IMR-90 (cell line): ENCODE results near the gene REC114. TPM values are rescaled to one million over a fixed set of nuclear protein-coding genes. Genes with fewer than 3 reads are reported as not detected.

ENCODE experiments used
- ATAC-seq: fragments of 200-7000 bp; cut with Tn5 transposase; 2 replicates; pipeline ENCODE4 v1.9.1; 2020; ENCODE audit warnings: low read depth, mild to moderate bottlenecking, moderate library complexity
- BruUV-seq: library from RNA; stranded (reverse); fragments of 400-500 nt; replicated peaks from 2 replicates; lab custom pipeline; 2021; lab: Mats Ljungman, UMichigan
- CTCF ChIA-PET: fragments of 300-600 bp; formaldehyde crosslinking; extraction: SDS; loops from one replicate; lab custom pipeline; 2021; ENCODE audit warnings: antibody characterized with exemption; lab: Yijun Ruan, JAX
- POLR2A ChIA-PET: fragments of 300-600 bp; sonication (Branson Sonifier 250); formaldehyde crosslinking; loops from one replicate; lab custom pipeline; 2022; ENCODE audit warnings: antibody characterized with exemption; ENCODE audit not compliant: unreplicated experiment; lab: Charles Lee
- DNase-seq: peaks from one replicate; pipeline ENCODE4 v3.0.0; 2013
- H2AFZ ChIP-seq: replicated peaks from 2 replicates; pipeline ENCODE3; 2013; ENCODE audit warnings: low read length, mild to moderate bottlenecking; ENCODE audit not compliant: poor library complexity
- H2AK5ac ChIP-seq: 2 replicates; pipeline ENCODE4 v1.6.1; 2013; ENCODE audit warnings: low read depth, low read length, inconsistent platforms
- H2AK9ac ChIP-seq: replicated peaks from 2 replicates; pipeline ENCODE3; 2013; ENCODE audit warnings: mild to moderate bottlenecking, low read depth, low read length, moderate library complexity; ENCODE audit not compliant: poor library complexity
- H2BK120ac ChIP-seq: 2 replicates; pipeline ENCODE4 v1.6.1; 2013; ENCODE audit warnings: low read depth, low read length, inconsistent platforms
- H2BK15ac ChIP-seq: 3 replicates; pipeline ENCODE4 v1.6.1; 2013; ENCODE audit warnings: low read depth, low read length, inconsistent platforms
- H2BK20ac ChIP-seq: 2 replicates; pipeline ENCODE4 v1.6.1; 2013; ENCODE audit warnings: low read depth, mild to moderate bottlenecking, inconsistent platforms, low read length, moderate library complexity
- H2BK5ac ChIP-seq: 2 replicates; pipeline ENCODE4 v1.6.1; 2013; ENCODE audit warnings: mild to moderate bottlenecking, low read depth, low read length, inconsistent platforms; ENCODE audit not compliant: poor library complexity, severe bottlenecking
- H3K14ac ChIP-seq: replicated peaks from 2 replicates; pipeline ENCODE4 v1.6.1; 2013; ENCODE audit warnings: low read depth, low read length, inconsistent platforms
- H3K18ac ChIP-seq: 2 replicates; pipeline ENCODE4 v1.6.1; 2013; ENCODE audit warnings: low read depth, low read length, control low read depth
- H3K23ac ChIP-seq: 2 replicates; pipeline ENCODE4 v1.6.1; 2013; ENCODE audit warnings: low read depth, low read length, inconsistent platforms
- H3K27ac ChIP-seq: 2 replicates; pipeline ENCODE4 v1.5.1; 2013; ENCODE audit warnings: mild to moderate bottlenecking, control low read depth, low read length; ENCODE audit not compliant: insufficient read depth
- H3K27me3 ChIP-seq: 2 replicates; pipeline ENCODE4 v1.6.1; 2013; ENCODE audit warnings: low read length; ENCODE audit not compliant: control insufficient read depth, insufficient read depth
- H3K36me3 ChIP-seq: 2 replicates; pipeline ENCODE4 v1.6.1; 2013; ENCODE audit warnings: low read length, mixed read lengths; ENCODE audit not compliant: control insufficient read depth, insufficient read depth
- H3K4ac ChIP-seq: 2 replicates; pipeline ENCODE4 v1.6.1; 2013; ENCODE audit warnings: low read depth, low read length, inconsistent platforms
- H3K4me1 ChIP-seq: 2 replicates; pipeline ENCODE4 v1.6.1; 2013; ENCODE audit warnings: low read length, mixed read lengths; ENCODE audit not compliant: control insufficient read depth, insufficient read depth
- H3K4me2 ChIP-seq: 2 replicates; pipeline ENCODE4 v1.6.1; 2013; ENCODE audit warnings: low read depth, mild to moderate bottlenecking, control low read depth, low read length, moderate library complexity
- H3K4me3 ChIP-seq: 2 replicates; pipeline ENCODE4 v1.5.1; 2013; ENCODE audit warnings: low read depth, mild to moderate bottlenecking, control low read depth, low read length, moderate library complexity; ENCODE audit not compliant: insufficient read depth
- H3K56ac ChIP-seq: 2 replicates; pipeline ENCODE4 v1.6.1; 2013; ENCODE audit warnings: low read length, inconsistent platforms; ENCODE audit not compliant: insufficient read depth; ENCODE audit errors: extremely low read depth
- H3K79me1 ChIP-seq, 2 experiments: 2 replicates each; pipeline ENCODE4 v1.6.1; 2013; ENCODE audit warnings: low read length in 2 of 2, inconsistent platforms in 1 of 2, low read depth in 1 of 2
- H3K9ac ChIP-seq: 2 replicates; pipeline ENCODE4 v1.6.1; 2013; ENCODE audit warnings: low read depth, low read length, control low read depth
- H3K9me1 ChIP-seq: 2 replicates; pipeline ENCODE4 v1.6.1; 2013; ENCODE audit warnings: low read length, inconsistent platforms; ENCODE audit not compliant: insufficient read depth
- H3K9me3 ChIP-seq: 2 replicates; pipeline ENCODE4 v1.6.1; 2013; ENCODE audit warnings: low read length; ENCODE audit not compliant: control insufficient read depth, insufficient read depth
- H4K20me1 ChIP-seq: 2 replicates; pipeline ENCODE4 v1.6.1; 2013; ENCODE audit warnings: low read length, inconsistent platforms; ENCODE audit not compliant: insufficient read depth
- H4K5ac ChIP-seq: 2 replicates; pipeline ENCODE4 v1.6.1; 2013; ENCODE audit warnings: mild to moderate bottlenecking, low read depth, low read length, control low read depth
- H4K8ac ChIP-seq, 2 experiments: 2 replicates each; pipeline ENCODE4 v1.6.1; 2013; ENCODE audit warnings: low read depth in 2 of 2, low read length in 2 of 2, control low read depth in 1 of 2, inconsistent platforms in 1 of 2
- H4K91ac ChIP-seq: 2 replicates; pipeline ENCODE4 v1.6.1; 2013; ENCODE audit warnings: low read depth, low read length, inconsistent platforms; ENCODE audit not compliant: insufficient read depth
- MXI1 ChIP-seq: IDR thresholded peaks from 2 replicates; pipeline ENCODE4 v1.6.1; 2012; ENCODE audit warnings: low read depth, mild to moderate bottlenecking, low read length, moderate library complexity, borderline replicate concordance
- NFE2L2 ChIP-seq: fragments of 150-350 bp; IDR thresholded peaks from 2 replicates; pipeline ENCODE4 v1.6.1; 2016; ENCODE audit warnings: low read depth, mild to moderate bottlenecking, low read length
- POLR2A ChIP-seq: IDR thresholded peaks from 2 replicates; pipeline ENCODE4 v1.6.1; 2012; ENCODE audit warnings: mild to moderate bottlenecking, low read depth, low read length
- RAD21 ChIP-seq: IDR thresholded peaks from 2 replicates; pipeline ENCODE4 v1.6.1; 2012; ENCODE audit warnings: low read length, improper control_type of control experiment
- RFX5 ChIP-seq: IDR thresholded peaks from 2 replicates; pipeline ENCODE4 v1.8.0; 2012; ENCODE audit warnings: low read depth, mild to moderate bottlenecking, low read length, moderate library complexity
- SMC3 ChIP-seq: fragments of 150-350 bp; IDR thresholded peaks from 2 replicates; pipeline ENCODE4 v1.6.1; 2016; ENCODE audit warnings: low read depth, mild to moderate bottlenecking, antibody characterized with exemption, low read length, moderate library complexity
- WGBS, 2 experiments: methylation state at CpG; one replicate each; pipeline versions ENCODE4 v1.1.5 to v1.1.7; 2013; ENCODE audit warnings: missing lambda C conversion rate in 2 of 2; ENCODE audit not compliant: insufficient read length in 1 of 2; ENCODE audit errors: extremely low coverage in 2 of 2; 5-methylcytosine and 5-hydroxymethylcytosine counted together
- dilution Hi-C: fragments of 300-500 bp; cut with HindIII; formaldehyde crosslinking; loops from one replicate; pipeline ENCODE4 v1.14.3; 2018; ENCODE audit warnings: low sequenced_read_pairs; ENCODE audit not compliant: unreplicated experiment
- in situ Hi-C: fragments of 300-500 bp; cut with MboI; formaldehyde crosslinking; loops from 3 replicates; pipeline ENCODE4 v1.14.3; 2019; ENCODE audit warnings: low sequenced_read_pairs, inconsistent platforms, mixed read lengths
- intact Hi-C: fragments of 100-400 bp; cut with micrococcal nuclease; formaldehyde crosslinking; loops from 2 replicates; pipeline ENCODE4 v1.10.0; 2022
- polyA plus RNA-seq, 3 experiments: library from polyadenylated mRNA; depleted of rRNA; stranded (reverse); fragments of >200 nt; gene quantifications; 2 replicates each; pipeline ENCODE4 v1.2.3, GENCODE V29; 2012; ENCODE audit warnings: low replicate concordance in 1 of 3
- total RNA-seq: library from RNA; depleted of rRNA; stranded (reverse); fragments of >200 nt; gene quantifications from 2 replicates; pipeline ENCODE4 v1.2.3, GENCODE V29; 2012
- TF ChIP-seq, protein P1 (sequence below): fragments of 150-350 bp; IDR thresholded peaks from 2 replicates; pipeline ENCODE4 v1.6.1; 2016; ENCODE audit warnings: low read depth, mild to moderate bottlenecking, low read length, moderate library complexity, borderline replicate concordance

REC114 gene
- total and polyA plus RNA-seq, 2 of the 4 experiments (the other 2 are of a cell fraction), result not detected

DNA sequence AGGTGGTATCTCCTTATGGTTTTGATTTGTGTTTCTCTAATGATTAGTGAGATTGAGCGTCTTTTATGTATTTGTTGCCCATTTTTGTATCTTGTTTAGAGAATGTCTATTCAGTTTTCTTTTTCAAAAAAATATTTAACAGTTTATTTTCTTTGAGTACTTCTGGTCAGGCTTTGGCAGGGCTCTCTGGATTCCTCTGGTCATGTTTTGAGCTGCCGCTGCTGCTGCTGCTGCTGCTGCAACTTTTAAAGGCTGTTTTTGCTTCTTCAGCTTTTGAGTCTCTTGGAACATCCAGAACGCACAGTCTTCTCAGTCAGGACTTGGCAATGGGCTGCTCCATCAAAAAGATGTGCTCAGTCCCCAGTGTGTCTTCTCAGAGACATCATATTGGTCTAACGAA is 40.1 kb downstream of the REC114 start:
- CTCF ChIA-PET, result no interaction called here
- POLR2A ChIA-PET, result interaction anchor here (0.7 kb wide), 1 partner anchor 527 kb away, joined by 7 read pairs; no protein-coding TSS in a partner anchor
- intact Hi-C loops, result no loop called here

More for the DNA sequence above, 40.1 kb downstream of the REC114 start:
- H2BK20ac ChIP-seq, result no peak overlapping the region
- peaks cover 17% of the 10 kb centered on the region for H3K27me3 ChIP-seq
- TF ChIP-seq NFE2L2 (no peak), SMC3 (no peak), POLR2A (no peak), MXI1 (no peak), RFX5 (no peak), RAD21 (no peak)
- TF ChIP-seq, protein P1, sequence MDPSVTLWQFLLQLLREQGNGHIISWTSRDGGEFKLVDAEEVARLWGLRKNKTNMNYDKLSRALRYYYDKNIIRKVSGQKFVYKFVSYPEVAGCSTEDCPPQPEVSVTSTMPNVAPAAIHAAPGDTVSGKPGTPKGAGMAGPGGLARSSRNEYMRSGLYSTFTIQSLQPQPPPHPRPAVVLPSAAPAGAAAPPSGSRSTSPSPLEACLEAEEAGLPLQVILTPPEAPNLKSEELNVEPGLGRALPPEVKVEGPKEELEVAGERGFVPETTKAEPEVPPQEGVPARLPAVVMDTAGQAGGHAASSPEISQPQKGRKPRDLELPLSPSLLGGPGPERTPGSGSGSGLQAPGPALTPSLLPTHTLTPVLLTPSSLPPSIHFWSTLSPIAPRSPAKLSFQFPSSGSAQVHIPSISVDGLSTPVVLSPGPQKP, result no peak
- no peak overlapping the region for H3K56ac ChIP-seq
- no peak overlapping the region for H4K91ac ChIP-seq
- no peak overlapping the region for H3K14ac ChIP-seq
- no peaks in the 10 kb centered on the region for H3K79me1 ChIP-seq
- no peak overlapping the region for H3K4ac ChIP-seq
- H3K9ac ChIP-seq, result no peak overlapping the region
- DNase-seq, result peak; percentile 5
- H3K4me2 ChIP-seq, result no peak overlapping the region
- WGBS, 2 experiments, result 14% methylated on average over 2 of the region's 4 CpGs; no CpG with 5 or more reads in 1 of the 2 experiments
- peaks cover 8% of the 10 kb centered on the region; the same call in 1 of the 2 replicates for H3K4me1 ChIP-seq
- no peak overlapping the region for H3K4me3 ChIP-seq
- H4K5ac ChIP-seq, result no peak overlapping the region; the same call in 1 of the 2 replicates
- H4K8ac ChIP-seq, result no peak overlapping the region
- H3K9me3 ChIP-seq, result no peaks in the 10 kb centered on the region
- H3K36me3 ChIP-seq, result no peaks in the 10 kb centered on the region
- H2BK120ac ChIP-seq, result no peak overlapping the region
- in situ Hi-C loops (loop anchor here (10.0 kb wide), 1 partner anchor 58 kb away; no protein-coding TSS in a partner anchor), dilution Hi-C loops (no loop called here)
- H2AFZ ChIP-seq, result no peak overlapping the region
- no peak overlapping the region for H3K23ac ChIP-seq
- H2AK9ac ChIP-seq, result no peak overlapping the region
- H2BK15ac ChIP-seq, result no peak overlapping the region
- H2AK5ac ChIP-seq, result no peak overlapping the region
- H3K27ac ChIP-seq, result no peak overlapping the region; the same call in 1 of the 2 replicates
- no peaks in the 10 kb centered on the region for H3K9me1 ChIP-seq
- H4K20me1 ChIP-seq, result no peaks in the 10 kb centered on the region
- no peak overlapping the region for H2BK5ac ChIP-seq
- ATAC-seq, result peak; percentile 53
- no TSS peak for BruUV-seq
- peak overlapping the region; percentile 20; the same call in 1 of the 2 replicates for H3K18ac ChIP-seq
